Measurements from ENCODE around the gene MST1. TPM values are rescaled to one million over a fixed set of nuclear protein-coding genes. Genes with fewer than 3 reads are reported as not detected.
A peak's percentile ranks its signal among the peaks of the same experiment; 100 is the strongest.
"Not testable (repeated sequence)": the region's sequence is repeated elsewhere in the genome, so short reads cannot be mapped to it uniquely, and the experiment has no call there.

Gene MST1
- polyA plus RNA-seq, 2 donors: 11.2 to 30.0 TPM

DNA sequence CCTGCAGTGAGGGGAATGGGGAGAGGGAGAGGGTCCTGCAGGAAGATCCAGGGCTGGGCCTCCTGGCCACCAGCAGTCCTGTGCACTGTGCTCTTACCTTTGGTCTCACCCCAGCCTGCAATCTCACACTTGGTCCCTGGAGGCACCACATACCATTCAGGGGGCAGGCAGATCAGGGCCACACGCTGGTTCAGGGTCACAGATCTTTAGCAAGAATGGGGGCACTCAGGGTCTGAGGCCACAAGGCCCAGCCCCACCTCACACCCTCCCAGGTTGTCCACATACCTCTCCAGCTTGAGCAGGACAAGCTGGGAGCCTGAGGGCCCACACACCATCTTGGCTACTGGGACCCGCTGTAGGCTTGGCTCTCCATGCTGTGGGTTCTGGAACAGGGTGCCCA is 4.8 kb downstream of the MST1 start:
- WGBS, 2 donors: 94 to 98% methylated on average over 2 of the region's 2 CpGs
- peaks cover 25 to 46% of the 10 kb centered on the region in 2 donors for H3K36me3 ChIP-seq (ENCODE audit: control insufficient read depth in 2 of 2, insufficient read depth in 2 of 2, low read length in 1 of 2)
- not testable (repeated sequence) for H3K4me3 ChIP-seq (ENCODE audit: low read depth in 1 of 2, low read length in 2 of 2); H3K4me1 ChIP-seq (ENCODE audit: control insufficient read depth in 2 of 2, insufficient read depth in 2 of 2, low read length in 1 of 2); H3K27me3 ChIP-seq (ENCODE audit: control insufficient read depth in 1 of 2, insufficient read depth in 2 of 2, low read length in 2 of 2); H3K9me3 ChIP-seq (ENCODE audit: control insufficient read depth in 2 of 2, insufficient read depth in 1 of 2, low read depth in 1 of 2, low read length in 1 of 2); H3K27ac ChIP-seq (ENCODE audit: low read depth in 2 of 2, low read length in 1 of 2)

DNA sequence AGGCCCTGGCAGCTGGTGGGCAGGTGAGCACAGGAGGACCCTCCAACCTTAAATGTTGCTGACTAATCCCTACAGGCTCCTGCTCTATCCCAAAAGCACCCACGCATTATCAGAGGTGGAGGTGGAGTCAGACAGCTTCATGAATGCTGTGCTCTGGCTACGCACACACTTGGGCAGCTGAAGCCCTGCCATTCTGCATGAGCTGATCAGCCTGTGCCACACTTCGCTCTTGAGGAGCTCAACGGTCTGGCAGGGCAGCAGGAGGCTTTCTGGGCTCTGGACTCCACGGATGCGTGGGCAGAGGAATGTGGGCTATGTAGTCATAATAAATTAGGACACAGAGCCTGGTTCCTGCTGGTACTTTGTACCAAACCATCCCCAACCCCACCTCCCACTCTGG is 6.1 kb downstream of the MST1 start:
- no peaks in the 10 kb centered on the region for H3K9me3 ChIP-seq (ENCODE audit: control insufficient read depth in 2 of 2, insufficient read depth in 1 of 2, low read depth in 1 of 2, low read length in 1 of 2)
- H3K36me3 ChIP-seq (ENCODE audit: control insufficient read depth in 2 of 2, insufficient read depth in 2 of 2, low read length in 1 of 2): peaks cover 35 to 59% of the 10 kb centered on the region in 2 donors
- WGBS, 2 donors: 87 to 93% methylated on average over 6 of the region's 6 CpGs
- no peak overlapping the region for H3K4me3 ChIP-seq (ENCODE audit: low read depth in 1 of 2, low read length in 2 of 2)
- no peak overlapping the region for H3K27ac ChIP-seq (ENCODE audit: low read depth in 2 of 2, low read length in 1 of 2)
- no peaks in the 10 kb centered on the region for H3K27me3 ChIP-seq (ENCODE audit: control insufficient read depth in 1 of 2, insufficient read depth in 2 of 2, low read length in 2 of 2)
- H3K4me1 ChIP-seq (ENCODE audit: control insufficient read depth in 2 of 2, insufficient read depth in 2 of 2, low read length in 1 of 2): peaks cover 0 to 3% of the 10 kb centered on the region in 2 donors

DNA sequence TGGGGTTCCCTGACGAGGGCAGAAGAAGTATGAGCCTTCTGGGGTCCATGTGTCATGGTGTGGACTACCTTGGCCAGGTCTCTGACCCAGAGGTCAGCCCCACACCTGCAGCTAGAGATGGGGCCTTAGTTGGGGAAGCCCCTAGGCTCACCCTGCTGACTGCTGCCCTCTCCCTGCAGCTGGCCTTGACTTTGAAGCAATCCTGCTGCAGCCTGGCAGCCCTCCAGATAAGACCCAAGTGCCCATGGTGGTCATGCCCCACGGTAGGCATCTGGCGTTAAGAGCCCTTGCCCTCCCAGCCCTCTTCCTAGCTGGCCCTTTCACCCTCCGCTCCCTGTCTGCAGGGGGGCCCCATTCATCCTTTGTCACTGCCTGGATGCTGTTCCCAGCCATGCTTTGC is 7.7 kb downstream of the MST1 start:
- H3K36me3 ChIP-seq (ENCODE audit: control insufficient read depth in 2 of 2, insufficient read depth in 2 of 2, low read length in 1 of 2): peaks cover 35 to 74% of the 10 kb centered on the region in 2 donors
- H3K4me3 ChIP-seq (ENCODE audit: low read depth in 1 of 2, low read length in 2 of 2): no peak overlapping the region
- no peak overlapping the region for H3K27ac ChIP-seq (ENCODE audit: low read depth in 2 of 2, low read length in 1 of 2)
- no peaks in the 10 kb centered on the region for H3K9me3 ChIP-seq (ENCODE audit: control insufficient read depth in 2 of 2, insufficient read depth in 1 of 2, low read depth in 1 of 2, low read length in 1 of 2)
- no peaks in the 10 kb centered on the region for H3K27me3 ChIP-seq (ENCODE audit: control insufficient read depth in 1 of 2, insufficient read depth in 2 of 2, low read length in 2 of 2)
- no peaks in the 10 kb centered on the region for H3K4me1 ChIP-seq (ENCODE audit: control insufficient read depth in 2 of 2, insufficient read depth in 2 of 2, low read length in 1 of 2)
- 81 to 85% methylated on average over 4 of the region's 4 CpGs for WGBS, 2 donors

DNA sequence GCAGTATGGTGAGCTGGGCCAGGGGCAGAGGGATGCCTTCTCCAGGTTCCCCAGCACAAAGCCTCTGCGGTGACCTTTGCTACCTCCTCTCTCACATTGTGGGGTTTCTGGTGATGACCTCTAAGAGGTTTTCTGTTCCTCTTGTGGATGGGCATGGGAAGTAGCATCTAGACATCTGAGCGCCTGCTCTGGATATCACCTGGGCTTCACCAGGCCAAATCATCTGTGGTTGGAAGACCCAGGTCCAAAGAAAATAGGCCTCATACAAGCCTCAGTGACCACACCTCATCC is 8.1 kb downstream of the MST1 start:
- no peak overlapping the region for H3K4me3 ChIP-seq (ENCODE audit: low read depth in 1 of 2, low read length in 2 of 2)
- WGBS, 2 donors: 95 to 96% methylated on average over 2 of the region's 2 CpGs

DNA sequence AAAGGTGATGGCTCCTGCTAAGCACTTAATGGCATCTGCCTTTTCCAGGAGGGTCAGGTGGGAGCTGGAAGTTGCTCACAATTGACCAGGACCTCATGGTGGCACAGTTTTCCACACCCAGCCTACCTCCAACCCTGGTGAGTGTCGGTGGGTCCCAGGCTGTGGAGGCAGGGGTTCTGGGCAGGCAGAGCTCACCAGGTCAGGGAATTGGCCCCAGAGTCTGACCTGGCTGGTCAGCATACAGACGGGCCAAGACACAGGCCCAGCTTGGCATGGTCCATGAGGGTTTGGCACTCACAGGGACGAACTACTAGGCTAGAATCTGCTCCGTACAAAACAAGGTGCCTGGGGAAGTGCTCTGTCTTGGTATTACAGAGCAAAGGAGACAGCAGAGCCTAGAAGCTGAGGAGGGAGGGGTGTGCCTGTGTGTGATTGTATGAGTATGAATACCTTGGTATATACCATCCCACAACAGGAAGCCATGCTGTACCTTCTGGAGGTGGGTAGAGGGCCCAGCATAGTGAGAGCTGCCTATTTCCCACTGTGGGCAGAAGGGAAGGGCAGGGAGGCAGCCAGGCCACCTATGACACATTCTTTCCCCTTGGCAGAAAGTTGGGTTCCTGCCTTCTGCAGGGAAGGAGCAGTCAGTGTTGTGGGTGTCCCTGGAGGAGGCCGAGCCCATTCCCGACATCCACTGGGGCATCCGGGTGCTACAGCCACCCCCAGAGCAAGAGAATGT is 8.6 kb downstream of the MST1 start:
- 85 to 88% methylated on average over 7 of the region's 7 CpGs for WGBS, 2 donors
- peaks cover 0 to 3% of the 10 kb centered on the region in 2 donors for H3K4me1 ChIP-seq (ENCODE audit: control insufficient read depth in 2 of 2, insufficient read depth in 2 of 2, low read length in 1 of 2)
- H3K9me3 ChIP-seq (ENCODE audit: control insufficient read depth in 2 of 2, insufficient read depth in 1 of 2, low read depth in 1 of 2, low read length in 1 of 2): no peaks in the 10 kb centered on the region
- H3K4me3 ChIP-seq (ENCODE audit: low read depth in 1 of 2, low read length in 2 of 2): no peak overlapping the region
- H3K27me3 ChIP-seq (ENCODE audit: control insufficient read depth in 1 of 2, insufficient read depth in 2 of 2, low read length in 2 of 2): no peaks in the 10 kb centered on the region
- no peak overlapping the region for H3K27ac ChIP-seq (ENCODE audit: low read depth in 2 of 2, low read length in 1 of 2)
- H3K36me3 ChIP-seq (ENCODE audit: control insufficient read depth in 2 of 2, insufficient read depth in 2 of 2, low read length in 1 of 2): peaks cover 35 to 82% of the 10 kb centered on the region in 2 donors

More for the DNA sequence above, 8.1 kb downstream of the MST1 start:
- H3K27me3 ChIP-seq (ENCODE audit: control insufficient read depth in 1 of 2, insufficient read depth in 2 of 2, low read length in 2 of 2): no peaks in the 10 kb centered on the region
- H3K4me1 ChIP-seq (ENCODE audit: control insufficient read depth in 2 of 2, insufficient read depth in 2 of 2, low read length in 1 of 2): no peaks in the 10 kb centered on the region
- H3K9me3 ChIP-seq (ENCODE audit: control insufficient read depth in 2 of 2, insufficient read depth in 1 of 2, low read depth in 1 of 2, low read length in 1 of 2): no peaks in the 10 kb centered on the region
- H3K36me3 ChIP-seq (ENCODE audit: control insufficient read depth in 2 of 2, insufficient read depth in 2 of 2, low read length in 1 of 2): peaks cover 35 to 77% of the 10 kb centered on the region in 2 donors
- no peak overlapping the region for H3K27ac ChIP-seq (ENCODE audit: low read depth in 2 of 2, low read length in 1 of 2)

DNA sequence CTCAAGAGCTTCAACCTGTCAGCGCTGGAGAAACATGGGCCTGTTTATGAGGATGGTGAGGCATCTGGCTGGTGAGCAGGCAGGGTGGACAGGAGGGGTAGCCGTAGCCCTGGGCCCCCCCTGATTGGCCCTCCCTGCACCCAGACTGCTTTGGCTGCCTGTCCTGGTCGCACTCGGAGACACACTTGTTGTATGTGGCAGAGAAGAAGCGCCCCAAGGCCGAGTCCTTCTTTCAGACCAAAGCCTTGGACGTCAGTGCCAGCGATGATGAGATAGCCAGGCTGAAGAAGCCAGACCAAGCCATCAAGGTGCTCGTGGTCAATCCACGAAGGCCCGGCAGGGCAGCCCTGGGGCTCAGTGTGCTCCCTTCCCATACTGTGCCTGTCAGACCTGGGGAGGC is 13.4 kb downstream of the MST1 start:
- no peak overlapping the region for H3K27ac ChIP-seq (ENCODE audit: low read depth in 2 of 2, low read length in 1 of 2)
- 95% methylated on average over 11 of the region's 11 CpGs for WGBS, 2 donors

DNA sequence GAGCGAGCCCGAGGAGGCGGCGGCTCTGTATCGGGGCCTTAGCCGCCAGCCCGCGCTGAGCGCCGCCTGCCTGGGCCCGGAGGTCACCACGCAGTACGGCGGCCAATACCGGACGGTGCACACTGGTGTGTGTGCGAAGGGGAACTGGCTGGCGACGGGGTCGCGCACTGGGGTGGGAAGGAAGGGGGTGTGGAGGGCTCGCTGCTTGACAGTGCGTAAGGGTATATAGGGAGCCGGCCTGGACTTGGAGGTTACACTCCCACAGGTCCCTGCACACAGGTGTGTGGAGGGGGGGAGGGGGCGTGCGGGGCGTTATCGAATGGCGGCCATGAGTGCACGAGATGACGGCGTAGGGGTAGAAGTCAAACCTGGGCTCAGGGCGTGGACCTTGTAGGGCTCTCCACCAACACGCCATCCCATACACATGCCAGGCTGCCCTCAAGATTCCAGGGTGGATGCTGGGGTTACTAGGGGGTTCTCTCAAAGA is 14.7 kb downstream of the MST1 start:
- peak overlapping the region; percentile 75 to 80 for H3K4me3 ChIP-seq (ENCODE audit: low read depth in 1 of 2, low read length in 2 of 2)
- H3K27me3 ChIP-seq (ENCODE audit: control insufficient read depth in 1 of 2, insufficient read depth in 2 of 2, low read length in 2 of 2): no peaks in the 10 kb centered on the region
- no peaks in the 10 kb centered on the region for H3K9me3 ChIP-seq (ENCODE audit: control insufficient read depth in 2 of 2, insufficient read depth in 1 of 2, low read depth in 1 of 2, low read length in 1 of 2)
- peaks cover 0 to 18% of the 10 kb centered on the region in 2 donors for H3K4me1 ChIP-seq (ENCODE audit: control insufficient read depth in 2 of 2, insufficient read depth in 2 of 2, low read length in 1 of 2)
- peak overlapping the region; percentile 84 to 98 for H3K27ac ChIP-seq (ENCODE audit: low read depth in 2 of 2, low read length in 1 of 2)
- 6 to 7% methylated on average over 33 to 34 of the region's 34 CpGs for WGBS, 2 donors
- peaks cover 11 to 37% of the 10 kb centered on the region in 2 donors for H3K36me3 ChIP-seq (ENCODE audit: control insufficient read depth in 2 of 2, insufficient read depth in 2 of 2, low read length in 1 of 2)

More for the DNA sequence above, 13.4 kb downstream of the MST1 start:
- Histone ChIP-seq H3K36me3 (ENCODE audit: control insufficient read depth in 2 of 2, insufficient read depth in 2 of 2, low read length in 1 of 2) (peaks cover 21 to 49% of the 10 kb centered on the region in 2 donors), H3K4me3 (ENCODE audit: low read depth in 1 of 2, low read length in 2 of 2) (no peak overlapping the region), H3K9me3 (ENCODE audit: control insufficient read depth in 2 of 2, insufficient read depth in 1 of 2, low read depth in 1 of 2, low read length in 1 of 2) (no peaks in the 10 kb centered on the region), H3K4me1 (ENCODE audit: control insufficient read depth in 2 of 2, insufficient read depth in 2 of 2, low read length in 1 of 2) (peaks cover 0 to 18% of the 10 kb centered on the region in 2 donors), H3K27me3 (ENCODE audit: control insufficient read depth in 1 of 2, insufficient read depth in 2 of 2, low read length in 2 of 2) (no peaks in the 10 kb centered on the region)

DNA sequence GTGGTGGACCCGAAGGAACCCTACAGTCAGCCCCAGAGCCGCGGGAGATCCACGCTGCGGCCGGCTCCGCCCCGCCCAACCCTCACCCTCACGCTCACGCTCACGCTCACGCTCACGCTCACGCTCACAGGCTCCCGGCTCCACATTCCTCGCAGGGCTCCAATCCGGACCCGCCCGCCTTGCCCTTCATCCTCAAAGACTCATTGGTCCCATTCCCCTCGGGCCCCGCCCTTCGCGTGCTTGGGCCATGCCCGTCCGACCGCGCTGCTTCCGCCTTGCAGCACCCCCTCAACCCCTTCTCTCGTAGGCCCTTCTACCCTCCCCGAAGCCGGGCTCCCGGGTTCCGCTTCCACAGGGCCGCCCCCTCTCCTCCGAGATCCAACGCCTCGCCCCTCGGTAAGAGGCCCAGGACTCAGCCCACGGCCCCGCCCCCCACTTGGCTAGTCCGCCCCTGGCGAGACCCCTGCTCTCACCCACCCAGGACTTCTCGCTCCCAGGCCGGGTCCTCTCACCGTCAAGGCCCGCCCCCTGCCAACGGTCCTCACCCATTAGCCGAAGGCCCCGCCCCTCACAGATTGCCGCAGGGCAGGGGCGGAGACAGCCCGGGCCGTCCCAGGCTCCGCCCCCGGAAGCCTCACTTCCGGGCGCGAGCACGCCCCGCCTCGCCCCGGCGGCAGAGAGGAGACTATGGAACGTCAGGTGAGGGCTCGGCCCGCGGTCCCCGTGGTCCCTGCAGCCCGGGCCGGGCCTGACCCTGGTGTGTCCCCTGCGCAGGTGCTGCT is 15.4 kb downstream of the MST1 start, which contains the start of gene APEH:
Gene APEH (plus strand): TSS at position 637 of the 782 bp plus-strand sequence. CDS start 51 bp downstream, at position 688.
- Histone ChIP-seq H3K27ac (ENCODE audit: low read depth in 2 of 2, low read length in 1 of 2) (peak within 1 kb of the TSS; percentile 95 to 98), H3K9me3 (ENCODE audit: control insufficient read depth in 2 of 2, insufficient read depth in 1 of 2, low read depth in 1 of 2, low read length in 1 of 2) (no peaks in the 10 kb centered on the region), H3K4me3 (ENCODE audit: low read depth in 1 of 2, low read length in 2 of 2) (peak within 1 kb of the TSS; percentile 75 to 80), H3K4me1 (ENCODE audit: control insufficient read depth in 2 of 2, insufficient read depth in 2 of 2, low read length in 1 of 2) (peaks cover 0 to 20% of the 10 kb centered on the region in 2 donors), H3K27me3 (ENCODE audit: control insufficient read depth in 1 of 2, insufficient read depth in 2 of 2, low read length in 2 of 2) (no peaks in the 10 kb centered on the region), H3K36me3 (ENCODE audit: control insufficient read depth in 2 of 2, insufficient read depth in 2 of 2, low read length in 1 of 2) (peaks cover 8 to 30% of the 10 kb centered on the region in 2 donors)
- 1% methylated on average over 70 to 71 of the region's 71 CpGs for WGBS, 2 donors

DNA sequence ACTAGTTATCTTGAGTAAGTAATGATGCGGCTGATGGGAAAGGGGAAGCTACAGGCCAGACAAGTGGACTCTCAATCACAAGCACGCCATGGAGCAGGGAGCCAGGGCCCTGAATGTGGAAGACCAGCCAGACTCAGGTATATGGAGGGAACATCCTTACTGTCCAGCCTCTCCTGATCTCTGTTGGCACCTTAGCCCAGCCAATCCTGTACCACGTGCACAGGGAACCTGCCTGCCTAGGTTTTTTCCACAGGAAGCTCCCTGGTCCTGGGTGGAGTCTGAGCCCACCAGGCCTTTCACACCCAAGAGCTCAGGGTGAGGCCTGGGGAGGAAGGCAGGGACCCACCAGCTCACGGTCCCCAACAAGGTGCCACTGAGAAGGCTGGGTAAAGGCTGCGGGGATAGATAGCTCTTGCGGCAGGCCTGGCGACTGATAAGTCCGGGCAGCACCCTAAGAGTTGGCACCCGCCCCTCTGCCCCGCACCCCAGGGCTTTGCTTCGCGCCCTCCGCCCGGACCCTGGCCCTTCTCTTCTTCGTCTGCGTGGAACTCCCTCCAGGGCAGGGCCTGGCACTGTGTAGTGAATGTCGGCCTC is 16.1 kb downstream of the MST1 start:
- Histone ChIP-seq H3K4me1 (ENCODE audit: control insufficient read depth in 2 of 2, insufficient read depth in 2 of 2, low read length in 1 of 2) (peaks cover 0 to 20% of the 10 kb centered on the region in 2 donors), H3K4me3 (ENCODE audit: low read depth in 1 of 2, low read length in 2 of 2) (peak overlapping the region; percentile 75 to 80), H3K36me3 (ENCODE audit: control insufficient read depth in 2 of 2, insufficient read depth in 2 of 2, low read length in 1 of 2) (peaks cover 1 to 23% of the 10 kb centered on the region in 2 donors), H3K27ac (ENCODE audit: low read depth in 2 of 2, low read length in 1 of 2) (peak overlapping the region; percentile 95 to 98), H3K9me3 (ENCODE audit: control insufficient read depth in 2 of 2, insufficient read depth in 1 of 2, low read depth in 1 of 2, low read length in 1 of 2) (no peaks in the 10 kb centered on the region), H3K27me3 (ENCODE audit: control insufficient read depth in 1 of 2, insufficient read depth in 2 of 2, low read length in 2 of 2) (no peaks in the 10 kb centered on the region)
- 21 to 26% methylated on average over 17 of the region's 17 CpGs for WGBS, 2 donors

All from esophagus (tissue), 2 donors.